HG02571 (cell line): ENCODE measurements around the gene NMRK1.
A peak's percentile ranks its signal among the peaks of the same experiment; 100 is the strongest.

Experiments
- ATAC-seq: cut with Tn5 transposase; IDR thresholded peaks from one replicate; pipeline ENCODE4 v1.9.1; 2021; ENCODE audit warnings: mild to moderate bottlenecking, moderate library complexity; ENCODE audit not compliant: unreplicated experiment

NMRK1 gene

GRCh38 chr9:75087824-75088645 lies at the start of gene NMRK1, which contains the start of gene OSTF1:
TSS of gene NMRK1 (minus strand) at chr9:75088155. CDS start at chr9:75083115, 5,040 bp downstream.
TSS of gene OSTF1 (plus strand) at chr9:75088514. CDS start at chr9:75088693, 179 bp downstream.
- ATAC-seq, result peak; percentile 81

- no peak for ATAC-seq
Observed at GRCh38 chr9:75134495-75134894, 46.5 kb upstream of the NMRK1 start.

DNA sequence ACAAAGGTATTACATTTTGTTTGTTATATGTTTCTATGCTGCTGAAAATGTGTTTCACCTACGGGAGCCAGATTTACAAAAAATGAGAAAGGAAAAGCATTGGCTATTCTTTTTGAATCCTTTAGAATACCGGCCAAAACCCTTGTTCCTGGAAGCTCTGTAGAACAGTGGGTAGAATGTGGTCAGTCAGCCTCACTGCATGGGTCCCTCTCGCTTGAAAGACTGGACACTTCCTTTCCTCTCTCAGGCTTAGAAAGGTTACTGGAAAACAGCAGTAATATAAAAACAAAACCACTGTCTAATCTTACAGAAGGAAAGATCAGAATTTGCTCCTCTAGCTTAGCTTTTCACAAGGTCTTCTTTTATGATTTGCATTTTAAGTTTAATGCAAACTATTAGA lies 45.4 kb upstream of the NMRK1 start:
- no peak for ATAC-seq

DNA sequence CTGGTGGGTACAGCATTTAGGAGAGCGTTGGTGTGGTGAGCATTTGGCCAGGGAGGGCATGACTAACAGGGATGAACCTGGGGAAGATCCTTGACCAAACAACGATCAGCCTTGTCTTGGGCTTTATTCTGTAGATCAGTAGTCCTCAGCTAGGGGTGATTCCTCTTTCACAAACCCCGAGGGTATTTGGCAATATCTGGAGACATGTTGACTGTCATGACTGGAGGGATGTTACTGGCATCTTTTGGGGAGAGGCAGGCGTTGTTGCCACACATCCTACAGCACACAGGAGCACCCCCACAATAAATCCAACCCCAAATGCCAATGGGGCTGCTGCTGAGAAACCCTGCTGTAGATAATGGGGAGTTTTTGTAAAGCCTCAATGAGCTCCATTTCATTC lies 44.3 kb upstream of the NMRK1 start:
- no peak for ATAC-seq

- ATAC-seq, result no peak
Observed at GRCh38 chr9:75131700-75132099, 43.7 kb upstream of the NMRK1 start.

- ATAC-seq, result no peak
Observed at GRCh38 chr9:75130621-75131230, 42.8 kb upstream of the NMRK1 start.

DNA sequence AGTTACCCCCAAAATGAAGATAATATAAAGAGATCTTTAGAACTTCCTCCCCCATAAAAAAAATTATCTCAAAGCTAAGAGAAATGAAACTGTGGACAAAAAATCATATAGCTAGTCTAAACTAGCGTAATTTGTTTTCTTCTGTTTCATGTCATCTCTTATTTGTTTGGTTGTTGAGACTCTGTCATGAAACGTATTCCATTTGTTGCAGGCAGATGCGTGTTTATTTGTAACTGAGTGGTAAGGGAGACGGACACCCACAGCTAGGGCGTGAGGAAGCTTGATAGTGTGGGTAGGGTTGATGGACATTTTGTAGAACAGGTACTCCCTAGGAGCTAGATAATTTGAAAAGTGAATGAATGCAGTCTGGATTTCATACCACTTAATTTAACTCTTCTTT lies 42.2 kb upstream of the NMRK1 start:
- no peak for ATAC-seq

- no peak for ATAC-seq
Observed at GRCh38 chr9:75128535-75128934, 40.6 kb upstream of the NMRK1 start.

- no peak for ATAC-seq
Observed at GRCh38 chr9:75123696-75124095, 35.7 kb upstream of the NMRK1 start.

DNA sequence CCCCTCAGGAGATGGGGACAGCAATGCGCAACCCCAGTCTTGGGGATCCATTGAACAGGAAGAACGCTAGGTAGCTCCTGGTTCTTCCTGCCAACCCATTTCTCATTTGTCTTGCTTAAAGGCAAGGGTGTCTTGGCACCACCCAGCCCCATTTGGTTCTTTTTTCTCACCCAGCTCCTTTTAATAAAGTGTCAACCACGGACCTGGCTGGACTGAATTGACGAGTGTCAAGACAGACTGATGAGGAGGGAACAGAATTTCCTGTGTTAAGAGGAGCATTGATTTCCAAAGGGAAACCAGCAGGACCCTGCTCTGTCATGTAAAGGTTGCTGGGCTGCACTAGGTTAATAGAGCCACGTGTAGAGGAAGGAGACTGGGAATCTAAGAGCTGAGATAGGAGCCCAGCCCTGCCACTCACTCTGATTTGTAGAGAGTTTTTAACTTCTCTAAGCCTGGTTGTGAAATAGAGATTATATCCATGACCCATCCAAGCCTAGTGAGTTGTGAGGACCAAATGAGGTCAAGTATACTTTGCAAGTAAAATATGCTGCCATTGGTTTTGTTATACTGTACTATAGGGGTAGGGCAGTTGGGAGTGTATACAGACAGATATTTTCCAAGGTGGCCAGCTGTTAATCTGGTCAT lies 34.1 kb upstream of the NMRK1 start:
- ATAC-seq, result no peak

- no peak for ATAC-seq
Observed at GRCh38 chr9:75120686-75121085, 32.7 kb upstream of the NMRK1 start.

DNA sequence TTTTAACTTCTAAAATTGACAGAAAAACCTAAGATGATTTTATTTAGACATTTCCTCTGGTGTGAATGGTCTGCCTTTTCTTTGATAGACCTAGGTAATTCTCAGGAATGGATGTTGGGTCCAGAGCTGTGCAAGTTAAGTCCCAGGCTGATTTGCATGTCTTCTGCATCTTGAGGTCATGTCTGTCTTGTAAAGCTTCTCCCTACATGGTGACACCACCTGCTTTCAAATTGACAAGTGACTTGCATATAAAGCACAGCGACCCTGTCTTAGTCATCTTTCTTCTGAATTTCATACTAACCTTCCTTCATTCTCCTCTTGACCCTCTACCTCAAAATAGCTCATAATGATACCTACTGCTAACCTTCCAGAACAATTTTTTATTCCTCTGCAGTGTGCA lies 29.6 kb upstream of the NMRK1 start:
- ATAC-seq, result no peak

DNA sequence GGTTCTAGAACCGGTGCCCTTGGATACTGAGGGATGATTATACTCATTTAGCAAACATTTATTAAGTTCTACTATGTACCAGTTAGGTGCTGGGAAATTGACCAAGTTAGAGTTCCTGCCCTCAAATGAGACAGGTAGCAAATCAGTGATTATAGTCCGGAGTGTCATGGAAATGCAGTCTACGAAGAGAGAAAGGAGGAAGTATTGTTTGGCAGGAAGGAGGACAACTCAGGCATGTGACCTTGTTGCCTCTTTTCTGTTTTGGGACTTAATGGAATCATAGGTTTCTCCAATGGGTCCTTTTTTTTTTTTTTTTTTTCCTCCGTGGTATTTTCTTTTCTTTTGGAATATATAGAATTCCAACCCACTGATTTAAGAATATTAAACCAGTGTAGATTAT lies 28.4 kb upstream of the NMRK1 start:
- ATAC-seq, result no peak

DNA sequence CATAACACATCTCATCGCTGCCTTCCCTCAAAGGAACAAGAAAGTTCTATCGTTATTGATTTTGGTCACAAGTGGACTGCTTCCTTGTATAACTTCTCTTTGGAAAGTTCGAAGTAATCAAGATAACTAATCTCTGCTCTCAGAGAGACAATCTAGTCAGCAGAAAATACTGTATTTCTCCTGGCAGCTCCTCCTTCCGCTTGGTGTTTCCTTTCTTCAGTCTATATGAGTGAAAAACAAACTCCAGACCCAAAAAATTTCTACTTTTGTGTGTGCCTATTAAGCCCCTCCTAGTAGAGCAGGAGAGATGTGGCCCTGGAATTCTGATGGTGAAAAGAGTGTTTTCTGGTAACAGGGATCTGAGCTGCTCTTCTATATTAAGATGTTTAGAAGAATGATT lies 24.8 kb upstream of the NMRK1 start:
- no peak for ATAC-seq

DNA sequence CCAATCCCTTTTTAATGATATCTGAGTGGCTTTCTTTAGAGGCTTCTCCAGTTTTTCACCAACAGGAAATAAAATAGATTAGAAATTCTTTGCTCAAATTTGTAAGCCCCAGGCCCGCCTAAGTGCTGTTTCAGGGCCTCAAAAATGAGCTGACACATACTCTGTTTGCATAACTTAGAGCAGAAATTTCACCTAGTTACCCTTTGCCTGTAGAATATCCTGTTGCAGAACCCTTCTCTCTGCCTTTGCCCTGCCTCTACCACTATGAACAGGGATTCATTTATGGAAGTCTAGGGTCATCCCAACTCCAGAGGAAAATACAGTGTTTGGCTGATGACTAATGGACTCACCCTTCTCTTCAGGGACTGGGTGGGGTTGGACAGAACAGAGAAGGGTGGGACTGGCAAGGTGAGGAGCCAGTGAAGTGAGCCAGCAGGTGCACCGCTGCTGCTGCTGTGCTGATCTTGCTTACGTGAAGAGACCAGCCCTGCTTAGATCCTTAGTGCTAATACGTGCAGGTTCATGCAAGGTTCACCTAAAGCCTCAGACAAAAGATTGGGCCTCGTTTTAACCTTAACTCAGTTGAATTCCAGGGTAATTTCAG lies 23.2 kb upstream of the NMRK1 start:
- no peak for ATAC-seq

GRCh38 chr9:75109210-75109839 lies 21.4 kb upstream of the NMRK1 start:
- ATAC-seq, result no peak

DNA sequence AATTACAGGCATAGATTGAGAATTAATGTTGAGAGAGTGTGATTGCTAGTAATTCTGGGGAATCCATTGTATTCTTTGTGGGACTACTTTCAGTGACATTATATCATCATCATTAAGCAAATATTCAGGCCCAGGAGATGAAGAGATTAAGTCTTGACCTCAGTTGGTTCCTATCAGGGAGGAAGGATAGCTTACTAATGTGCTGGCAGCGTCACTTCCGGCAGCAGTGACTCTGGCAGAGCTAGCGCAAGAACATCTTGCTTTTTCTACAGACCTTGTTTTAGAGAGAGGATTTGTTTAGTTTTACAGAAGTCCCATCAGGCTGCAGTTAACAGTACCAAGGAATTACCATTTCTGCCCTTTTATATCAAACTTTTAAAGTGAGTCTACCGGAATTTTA lies 20.6 kb upstream of the NMRK1 start:
- no peak for ATAC-seq

DNA sequence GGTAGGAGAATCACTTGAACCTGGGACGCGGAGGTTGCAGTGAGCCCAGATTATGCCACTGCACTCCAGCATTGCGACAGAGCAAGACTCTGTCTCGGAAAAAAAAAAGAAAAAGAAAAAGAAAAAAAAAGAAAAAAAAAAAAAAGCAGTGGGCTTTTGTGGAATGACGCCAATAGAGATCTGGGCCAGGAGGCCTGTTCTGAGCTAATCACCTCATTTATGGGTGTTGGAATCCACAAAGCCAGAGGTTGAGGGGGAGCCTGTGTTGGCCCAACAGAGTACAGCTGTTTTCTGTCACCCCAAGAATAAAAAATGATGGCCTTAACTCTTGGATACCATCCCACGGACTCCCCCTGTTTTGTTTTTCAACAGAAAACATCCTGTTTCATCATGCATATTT lies 18.9 kb upstream of the NMRK1 start:
- no peak for ATAC-seq

DNA sequence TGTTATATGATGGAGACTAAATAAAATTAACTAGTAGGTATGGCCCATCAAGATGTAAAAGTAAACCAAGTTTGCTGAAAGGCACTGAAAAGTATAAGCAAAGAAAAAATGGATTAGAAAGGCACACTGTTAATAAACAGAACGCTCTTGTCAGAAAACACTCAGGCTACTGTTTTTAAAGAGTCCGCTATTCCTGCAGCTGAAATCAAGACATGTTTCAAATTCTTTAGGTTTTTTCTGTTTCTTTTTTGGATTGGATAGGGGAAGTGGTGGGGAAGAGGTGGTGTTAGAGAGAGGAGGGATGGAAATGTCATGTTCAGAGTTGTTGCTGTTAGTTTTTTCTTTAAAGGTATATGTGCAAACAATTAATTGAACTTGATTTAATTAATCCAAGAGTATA lies 17.9 kb upstream of the NMRK1 start:
- ATAC-seq, result no peak

DNA sequence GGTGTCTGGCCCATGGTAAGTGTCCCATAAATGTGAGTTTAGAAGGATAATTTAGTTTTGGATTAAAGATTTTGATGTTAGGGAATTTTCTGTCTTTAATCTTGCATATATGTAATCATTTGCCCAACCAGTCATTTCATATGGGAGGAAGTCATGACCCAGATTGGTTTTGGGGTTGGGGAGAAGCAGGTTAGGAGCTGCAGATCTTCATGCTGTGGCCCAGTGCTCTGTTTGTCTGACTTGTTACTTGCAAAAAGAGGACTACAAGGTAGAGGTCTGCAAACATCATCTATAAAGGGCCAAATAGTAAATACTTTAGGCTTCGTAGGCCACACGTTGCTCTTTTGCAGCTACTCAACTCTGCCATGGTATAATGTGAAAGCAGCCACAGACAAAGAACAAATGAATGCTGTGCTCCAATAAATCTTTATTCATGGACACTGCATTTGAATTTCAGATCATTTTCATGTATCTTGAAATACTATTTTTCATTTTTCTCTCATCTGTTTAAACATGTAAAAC lies 17.1 kb upstream of the NMRK1 start:
- no peak for ATAC-seq

- ATAC-seq, result no peak
Observed at GRCh38 chr9:75104607-75105006, 16.7 kb upstream of the NMRK1 start.
